GM19455 (cell line): ENCODE results near the gene GZMA.
"Not testable (repeated sequence)": the region's sequence is repeated elsewhere in the genome, so short reads cannot be mapped to it uniquely, and the experiment has no call there.

Experiments used
- ATAC-seq: cut with Tn5 transposase; IDR thresholded peaks from one replicate; pipeline ENCODE4 v1.9.1; 2021; ENCODE audit not compliant: unreplicated experiment

Gene GZMA

DNA sequence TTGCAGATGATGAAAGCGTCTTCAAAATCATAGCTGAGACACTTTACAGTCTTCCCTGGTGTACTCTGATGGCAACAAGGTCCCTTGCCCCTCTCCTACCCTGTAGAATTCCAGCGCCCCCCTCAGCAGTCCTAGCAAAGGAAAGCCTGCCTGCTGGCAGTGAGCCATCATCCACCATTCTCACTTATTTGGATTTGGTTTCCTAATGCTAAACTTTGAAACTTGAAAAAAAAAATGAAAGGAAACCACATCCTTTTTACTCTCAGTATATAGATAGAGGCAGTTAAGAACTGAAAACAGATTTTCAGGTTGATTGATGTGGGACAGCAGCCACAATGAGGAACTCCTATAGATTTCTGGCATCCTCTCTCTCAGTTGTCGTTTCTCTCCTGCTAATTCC, at the start of gene GZMA:
TSS of gene GZMA (plus strand) at position 299 of the 400 bp plus-strand sequence. CDS start at position 336, 37 bp downstream.
- ATAC-seq: no peak

DNA sequence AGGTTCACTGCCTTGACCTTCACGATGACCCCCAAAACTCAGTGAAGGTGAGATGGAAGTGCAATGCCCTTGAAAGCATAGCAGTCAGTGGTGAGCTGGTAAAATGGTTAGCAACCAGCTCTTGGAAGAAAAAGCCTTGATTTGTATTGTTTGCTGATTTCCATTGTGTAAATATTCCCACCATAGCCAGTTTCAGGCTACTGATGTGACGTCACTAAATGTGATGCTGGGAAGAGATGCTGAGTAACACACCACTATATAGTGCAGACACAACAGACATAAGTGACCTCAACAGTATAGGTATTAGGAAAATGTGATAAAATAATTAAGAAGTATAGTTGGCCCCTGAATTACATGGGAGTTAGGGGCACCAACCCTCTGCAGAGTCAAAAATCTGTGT, 47.3 kb upstream of the GZMA start:
- no peak for ATAC-seq

DNA sequence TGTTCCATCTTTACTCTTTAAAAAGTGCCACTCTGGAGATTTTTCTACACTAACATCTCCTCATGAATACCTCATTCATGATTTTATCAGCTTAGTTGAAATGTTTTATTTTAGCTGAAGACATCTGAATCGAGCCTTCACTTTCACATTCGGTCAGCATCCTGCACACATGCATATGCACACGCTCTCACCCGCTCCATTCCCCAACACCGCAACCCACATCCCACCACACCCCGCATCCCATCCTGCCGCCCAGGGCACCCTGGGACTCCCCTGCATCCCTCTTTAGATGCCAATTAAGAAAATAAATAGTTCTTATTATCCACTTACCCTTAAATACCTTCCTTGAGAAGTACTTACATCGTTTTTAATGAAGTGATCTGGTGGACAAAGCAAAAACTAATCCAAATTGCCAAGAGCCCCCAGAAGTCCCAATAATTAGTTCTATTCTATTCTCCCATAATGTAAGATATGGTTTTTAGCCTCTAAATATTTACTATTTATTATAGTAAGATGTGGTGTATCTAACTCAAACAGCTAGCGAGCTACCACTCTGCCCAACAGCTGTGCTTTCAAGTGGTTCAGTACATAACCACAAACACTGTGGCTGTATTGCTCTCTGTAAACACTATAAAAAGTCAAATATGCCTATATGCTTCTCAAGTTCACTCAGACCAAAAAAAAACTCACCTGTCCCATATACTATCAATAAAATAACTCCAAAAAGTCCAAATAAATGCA, 40.2 kb upstream of the GZMA start:
- no peak for ATAC-seq

DNA sequence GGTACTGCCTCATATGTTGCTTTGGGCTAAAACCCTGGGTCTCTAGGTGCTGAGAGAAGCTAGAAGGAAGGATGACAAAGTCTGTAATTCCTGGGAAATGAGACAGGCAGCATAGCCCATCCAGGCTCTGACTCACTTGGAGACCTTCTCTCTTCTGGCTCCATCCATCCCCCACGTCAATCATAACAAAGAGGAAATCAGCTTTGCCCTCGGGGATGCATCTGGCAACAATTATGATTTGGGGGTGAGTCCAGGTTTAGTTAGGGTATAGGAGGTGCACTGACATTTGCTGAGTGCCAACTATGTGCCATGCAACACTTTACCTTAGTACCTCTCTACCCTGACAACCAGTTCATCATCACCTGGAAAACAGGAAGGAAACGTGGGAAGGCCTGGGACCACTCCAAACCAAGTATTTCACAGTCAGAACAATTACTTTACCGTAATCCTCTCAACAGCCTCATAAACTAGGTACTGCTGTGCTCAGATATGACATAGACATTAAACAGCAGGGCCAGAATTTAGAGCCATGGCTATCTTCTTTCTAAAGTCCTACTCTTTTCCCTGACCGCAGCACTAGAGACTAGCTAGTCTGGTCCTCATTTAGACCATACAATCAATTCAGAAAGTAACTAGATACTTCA, 39.1 kb upstream of the GZMA start:
- ATAC-seq: no peak

DNA sequence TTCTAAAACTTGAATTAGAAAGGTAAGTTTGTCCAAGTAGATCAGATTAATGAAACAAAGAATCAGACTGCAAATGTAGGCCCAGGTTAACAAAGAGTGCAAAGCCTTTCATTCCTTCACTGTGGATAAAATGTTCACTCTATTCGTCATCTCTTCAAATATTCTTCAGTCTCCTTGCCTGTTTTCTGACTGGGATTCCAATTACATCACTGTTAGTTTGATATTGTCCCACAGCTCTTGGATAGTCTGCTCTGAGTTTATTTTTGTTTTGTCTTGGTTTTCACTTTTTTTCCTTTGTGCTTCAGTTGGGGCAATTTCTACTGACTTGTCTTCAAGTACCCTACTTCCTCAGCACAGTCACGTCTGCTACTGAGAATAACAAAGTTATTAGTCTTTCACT, 38.5 kb upstream of the GZMA start:
- ATAC-seq: no peak

DNA sequence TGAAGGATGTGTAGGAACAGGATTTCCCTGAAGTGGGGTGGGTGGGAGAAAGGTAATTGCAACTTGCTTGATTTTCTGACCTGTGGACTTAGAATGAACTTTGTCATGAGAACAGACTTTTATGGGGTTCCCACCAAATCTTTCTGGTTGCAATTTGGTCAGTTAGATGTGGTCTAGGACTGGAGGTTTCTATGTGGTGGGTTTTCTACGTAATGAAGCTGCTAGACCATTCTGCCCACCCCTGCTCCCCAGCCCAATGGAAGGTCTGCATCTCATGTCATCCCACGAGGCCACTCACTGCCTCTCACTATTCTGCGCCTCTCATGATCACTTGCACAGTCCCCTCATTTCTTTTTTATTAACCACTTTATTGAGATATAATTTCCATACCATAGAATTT, 37.9 kb upstream of the GZMA start:
- no peak for ATAC-seq

DNA sequence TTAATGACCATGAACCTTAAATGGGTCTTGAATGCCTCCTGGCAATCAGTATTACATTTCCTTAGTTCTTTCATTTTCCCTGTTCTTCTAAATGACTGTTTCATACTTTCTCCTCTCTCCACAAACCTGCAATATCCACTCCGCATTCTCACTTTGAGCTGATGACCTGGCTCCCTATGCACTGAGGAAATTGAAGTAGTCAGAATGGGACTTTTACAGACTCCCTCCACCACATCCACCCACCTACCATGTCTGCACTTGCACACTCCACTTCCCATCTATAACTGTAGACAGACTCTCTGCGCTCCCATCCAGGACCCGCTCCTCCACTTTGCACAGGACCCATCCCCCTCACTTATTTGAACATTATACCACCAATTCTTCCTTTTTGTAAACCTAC, 36.2 kb upstream of the GZMA start:
- no peak for ATAC-seq

DNA sequence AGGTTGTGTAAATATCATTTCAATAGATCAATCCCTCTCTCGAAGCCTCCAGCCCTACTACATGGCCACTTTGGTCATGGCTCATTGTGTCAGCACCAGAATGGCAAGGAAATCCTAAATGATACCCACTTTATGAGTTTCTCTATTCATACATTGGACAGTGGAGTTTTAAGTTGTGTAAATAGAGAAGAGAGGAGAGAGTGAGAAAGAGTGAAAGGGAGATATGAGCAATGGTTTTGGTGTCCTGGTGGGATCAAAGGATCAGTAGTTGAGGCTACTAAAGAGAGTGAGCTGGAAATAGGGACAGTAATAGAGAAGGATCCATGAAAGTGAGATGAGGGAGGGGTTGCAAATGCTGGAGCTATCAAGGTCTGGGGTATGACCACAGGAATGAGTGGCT, 31.5 kb upstream of the GZMA start:
- no peak for ATAC-seq

DNA sequence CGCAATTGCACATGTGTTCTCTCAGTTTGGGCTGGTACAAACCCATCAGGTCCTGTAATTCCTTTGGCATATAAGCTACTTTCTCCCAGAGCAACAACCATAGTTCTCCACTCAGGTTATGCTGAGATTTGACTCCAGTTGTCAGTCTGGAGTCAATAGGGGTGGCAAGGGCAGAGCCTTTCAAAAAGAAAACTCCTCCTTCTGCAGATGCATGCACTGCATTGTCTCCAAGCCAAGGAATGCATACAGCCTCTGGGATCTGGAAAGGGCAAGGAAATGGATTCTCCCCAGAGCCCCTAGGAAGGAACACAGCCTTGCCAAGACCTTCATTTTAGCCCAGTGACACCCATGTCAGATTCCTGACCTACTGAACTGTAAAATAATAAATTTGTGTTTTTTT, 31.0 kb upstream of the GZMA start:
- ATAC-seq: no peak

DNA sequence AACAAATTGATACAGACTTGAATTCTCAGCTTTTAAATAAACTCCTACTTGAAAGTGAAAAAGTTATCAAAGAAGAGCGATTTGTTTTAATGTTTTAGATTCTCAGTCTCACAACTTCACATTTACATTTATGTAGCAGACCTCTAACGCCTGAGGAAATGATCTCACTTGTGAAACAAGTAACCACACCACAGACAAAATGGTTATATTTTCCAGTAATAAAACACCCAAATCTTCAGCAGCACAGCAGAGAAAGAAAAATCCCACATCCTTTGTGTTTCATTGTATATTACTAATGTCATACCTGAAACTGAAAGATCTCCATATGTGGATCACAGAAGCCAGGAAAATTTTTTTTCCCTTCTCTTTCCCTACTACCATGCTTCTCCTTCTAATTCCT, 29.8 kb upstream of the GZMA start:
- no peak for ATAC-seq

DNA sequence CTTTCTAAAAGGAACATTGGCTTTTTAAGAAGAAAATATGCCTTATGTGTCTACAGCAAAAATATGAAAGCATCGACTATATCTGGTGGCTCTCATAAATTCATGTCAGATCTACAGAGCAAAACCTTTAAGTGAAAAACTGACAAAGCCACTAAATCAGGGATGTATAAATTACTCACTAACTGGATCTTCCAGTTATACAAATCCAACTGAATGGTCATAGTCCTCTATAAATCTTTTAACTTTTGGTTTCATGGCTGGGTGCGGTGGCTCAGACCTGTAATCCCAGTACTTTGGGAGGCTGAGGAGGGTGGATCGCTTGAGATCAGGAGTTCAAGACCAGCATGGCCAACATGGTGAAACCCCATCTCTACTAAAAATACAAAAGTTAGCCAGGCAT, 29.2 kb upstream of the GZMA start:
- ATAC-seq: no peak

DNA sequence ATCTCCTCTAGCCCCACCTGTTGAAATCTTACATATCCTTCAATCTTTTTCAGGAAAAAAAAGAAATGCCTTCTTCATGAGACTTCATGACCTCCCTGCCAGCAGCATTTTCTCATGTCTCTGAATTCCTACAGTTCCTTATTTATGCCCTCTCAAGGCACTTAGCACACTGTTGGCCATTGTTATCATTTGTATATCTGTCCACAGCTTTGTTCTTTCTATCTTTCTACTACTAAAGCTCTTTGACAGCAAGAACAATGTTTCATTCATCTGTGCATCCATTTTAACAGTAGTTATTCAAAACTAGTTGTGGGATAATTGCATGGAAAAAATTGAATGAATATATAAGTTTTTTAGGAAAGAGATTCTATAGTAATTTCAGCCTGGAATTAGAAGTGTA, 20.9 kb upstream of the GZMA start:
- no peak for ATAC-seq

DNA sequence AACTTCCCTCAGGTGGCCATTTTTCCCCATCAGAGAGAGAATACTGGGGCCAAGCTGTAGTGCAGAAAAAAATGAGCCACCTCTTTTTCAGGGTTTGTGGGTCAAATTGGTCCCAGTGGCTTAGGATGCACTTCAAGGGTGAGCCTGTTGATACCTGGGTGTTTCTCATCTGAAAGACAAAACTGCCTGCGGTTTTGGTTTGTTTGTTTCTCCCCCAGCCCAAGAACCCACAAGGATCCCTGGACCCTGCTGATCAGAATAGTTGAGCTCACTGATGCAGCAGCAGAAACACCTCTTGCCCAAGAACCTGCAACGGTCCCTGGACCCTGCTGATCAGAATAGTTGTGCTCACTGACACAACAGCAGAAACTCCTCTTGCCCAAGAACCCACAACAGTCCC, 13.1 kb upstream of the GZMA start:
- not testable (repeated sequence) for ATAC-seq

DNA sequence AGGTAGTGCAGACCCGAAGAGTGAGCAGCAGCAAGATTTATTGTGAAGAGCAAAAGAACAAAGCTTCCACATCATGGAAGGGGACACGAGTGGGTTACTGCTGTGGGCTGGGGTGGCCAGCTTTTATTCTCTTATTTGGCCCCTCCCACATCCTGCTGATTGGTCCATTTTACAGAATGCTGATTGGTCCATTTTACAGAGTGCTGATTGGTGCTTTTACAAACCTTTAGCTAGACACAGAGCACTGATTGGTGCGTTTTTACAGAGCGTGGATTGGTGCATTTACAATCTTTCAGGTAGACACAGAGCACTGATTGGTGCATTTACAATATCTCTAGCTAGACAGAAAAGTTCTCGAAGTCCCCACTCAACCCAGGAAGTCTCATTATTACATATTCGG, 11.4 kb upstream of the GZMA start:
- not testable (repeated sequence) for ATAC-seq

DNA sequence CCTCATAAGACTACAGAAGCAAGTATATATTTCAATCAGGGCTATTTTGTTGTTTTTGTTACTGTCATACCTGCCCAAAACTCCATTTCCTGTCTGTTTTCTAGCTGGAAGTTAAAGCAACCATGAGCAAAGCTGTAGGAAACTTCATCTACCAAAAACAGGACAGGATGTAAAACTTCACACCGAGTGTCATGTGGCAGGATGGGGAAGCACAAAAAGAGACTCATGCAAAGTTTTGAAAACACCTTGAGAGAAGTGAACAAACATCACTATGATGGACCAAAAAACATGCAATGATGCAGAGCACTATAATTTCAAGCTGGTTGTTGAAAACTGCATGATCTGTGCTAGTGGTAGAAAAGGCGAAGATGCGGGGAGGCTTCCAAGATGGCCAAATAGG, 6.3 kb upstream of the GZMA start:
- ATAC-seq: no peak

DNA sequence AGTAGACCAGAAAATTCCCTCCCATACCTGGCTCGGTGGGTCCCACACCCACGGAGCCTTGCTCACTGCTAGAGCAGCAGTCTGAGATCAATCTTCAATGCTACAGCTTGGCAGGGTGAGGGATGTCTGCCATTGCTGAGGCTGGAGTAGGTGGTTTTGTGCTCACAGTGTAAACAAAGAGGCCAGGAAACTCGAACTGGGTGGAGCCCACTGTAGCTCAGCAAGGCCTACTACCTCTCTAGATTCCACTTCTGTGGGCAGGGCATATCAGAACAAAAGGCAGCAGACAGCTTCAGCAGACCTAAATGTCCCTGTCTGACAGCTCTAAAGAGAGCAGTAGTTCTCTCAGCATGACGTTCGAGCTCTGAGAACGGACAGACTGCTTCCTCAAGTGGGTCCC, 5.6 kb upstream of the GZMA start:
- no peak for ATAC-seq

DNA sequence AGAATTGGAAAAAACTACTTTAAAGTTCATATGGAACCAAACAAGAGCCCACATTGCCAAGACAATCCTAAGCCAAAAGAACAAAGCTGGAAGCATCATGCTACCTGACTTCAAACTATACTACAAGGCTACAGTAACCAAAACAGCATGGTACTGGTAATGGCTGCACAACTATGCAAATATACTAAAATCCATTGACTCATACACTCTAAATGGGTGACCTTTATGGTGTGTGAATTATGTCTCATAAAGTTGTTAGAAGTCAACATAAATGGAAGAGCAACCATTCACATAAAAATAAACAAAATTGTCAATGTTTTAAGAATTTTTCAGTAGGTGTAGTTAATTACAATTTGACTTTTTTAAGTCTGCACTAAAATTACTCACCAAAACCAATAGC, 1.3 kb upstream of the GZMA start:
- not testable (repeated sequence) for ATAC-seq

DNA sequence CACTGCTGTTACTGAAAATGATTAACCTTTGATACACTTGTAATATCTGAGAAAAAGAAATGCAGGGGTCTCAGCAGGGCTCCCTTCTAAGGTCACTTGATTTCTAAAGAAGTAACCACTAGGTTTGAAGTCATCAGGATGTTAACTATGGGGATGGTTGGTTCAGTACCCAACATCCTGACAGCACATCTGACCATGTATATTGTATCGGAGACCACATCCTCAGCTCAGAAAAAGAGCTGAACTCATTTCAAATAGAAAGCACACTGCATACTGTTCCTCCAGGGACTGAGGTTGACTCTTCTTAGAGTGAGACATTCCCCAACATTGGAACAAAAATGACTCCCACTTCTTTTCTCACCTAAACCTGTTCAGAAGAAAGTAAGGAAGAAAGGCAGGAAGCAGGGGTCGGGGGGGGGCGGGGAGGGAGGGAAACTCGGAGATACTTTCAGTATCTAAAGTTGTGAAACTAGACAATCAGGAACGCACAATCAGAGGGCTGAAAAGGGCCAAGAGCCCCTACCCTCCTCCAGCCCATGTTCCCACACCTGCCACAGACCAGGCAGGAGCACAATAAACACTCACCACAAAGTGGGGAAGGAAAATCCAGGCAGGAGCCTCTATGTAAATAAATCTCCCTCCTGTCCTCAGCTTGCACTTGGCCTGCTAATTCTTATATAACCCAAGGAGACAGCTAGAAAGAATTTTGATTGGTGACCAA, 730 bp upstream of the GZMA start:
- no peak for ATAC-seq

DNA sequence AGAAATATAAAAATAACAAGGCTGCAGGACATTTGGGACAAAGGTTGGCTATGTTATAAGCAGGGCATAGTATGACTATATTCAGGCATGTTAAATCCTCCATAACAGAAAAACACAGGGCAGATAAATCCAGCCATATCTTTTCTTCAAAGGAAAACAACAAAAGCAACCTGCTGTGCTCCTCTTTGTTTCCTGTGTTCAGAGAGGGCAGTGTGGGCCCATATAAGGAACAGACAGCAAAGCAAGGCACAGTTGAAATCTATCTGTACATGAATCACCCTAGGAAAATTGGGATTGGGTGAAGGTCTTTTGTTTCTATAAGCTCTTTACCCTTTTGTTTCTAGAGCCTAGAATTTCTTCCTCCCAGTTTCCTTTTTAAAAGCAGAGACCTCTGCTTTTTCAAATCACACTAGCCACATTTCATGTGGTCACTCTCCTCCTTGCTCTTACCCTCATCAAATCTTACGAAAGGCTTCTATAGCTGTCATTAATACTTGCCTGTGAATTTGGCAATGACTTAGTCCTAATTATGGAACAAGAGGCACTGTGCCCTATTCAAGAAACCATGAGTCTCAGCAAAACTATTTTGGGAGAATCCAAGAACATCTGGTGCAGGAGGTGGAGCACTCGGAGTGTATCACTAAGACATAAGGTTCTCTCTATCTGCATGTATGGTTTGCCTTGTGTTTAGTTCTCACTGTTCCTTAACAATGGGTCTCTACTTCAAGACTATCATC, 1.8 kb downstream of the GZMA start:
- ATAC-seq: no peak

DNA sequence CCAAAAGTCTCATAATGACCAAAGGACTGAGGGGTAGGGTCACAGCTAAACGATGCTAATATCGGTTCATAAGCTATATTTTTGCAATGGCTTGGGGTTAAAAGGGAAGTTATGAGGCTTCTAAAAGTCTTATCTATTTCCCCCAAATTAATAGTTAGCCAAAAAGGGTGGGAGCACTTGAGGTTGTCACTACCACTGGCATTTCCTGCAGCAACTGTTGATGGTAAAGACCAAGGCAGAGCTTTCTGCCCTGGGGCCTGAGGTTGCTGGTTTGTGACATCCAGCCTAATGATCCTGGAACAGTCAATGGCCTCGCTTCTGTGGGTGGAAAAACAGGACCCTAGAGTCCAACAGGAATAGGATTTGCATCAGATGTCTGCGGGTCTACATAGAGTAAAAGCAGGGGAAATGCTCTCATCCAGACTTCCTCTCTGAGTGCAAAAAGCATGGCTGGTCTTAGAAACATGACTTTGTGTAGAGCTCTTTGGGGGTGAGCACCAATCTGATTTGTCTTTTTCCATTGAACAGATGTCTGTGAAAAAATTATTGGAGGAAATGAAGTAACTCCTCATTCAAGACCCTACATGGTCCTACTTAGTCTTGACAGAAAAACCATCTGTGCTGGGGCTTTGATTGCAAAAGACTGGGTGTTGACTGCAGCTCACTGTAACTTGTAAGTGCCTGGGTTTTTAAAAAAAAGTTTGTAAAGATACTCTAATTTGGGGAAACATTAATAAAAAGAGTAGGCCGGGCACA, 2.7 kb downstream of the GZMA start:
- no peak for ATAC-seq

DNA sequence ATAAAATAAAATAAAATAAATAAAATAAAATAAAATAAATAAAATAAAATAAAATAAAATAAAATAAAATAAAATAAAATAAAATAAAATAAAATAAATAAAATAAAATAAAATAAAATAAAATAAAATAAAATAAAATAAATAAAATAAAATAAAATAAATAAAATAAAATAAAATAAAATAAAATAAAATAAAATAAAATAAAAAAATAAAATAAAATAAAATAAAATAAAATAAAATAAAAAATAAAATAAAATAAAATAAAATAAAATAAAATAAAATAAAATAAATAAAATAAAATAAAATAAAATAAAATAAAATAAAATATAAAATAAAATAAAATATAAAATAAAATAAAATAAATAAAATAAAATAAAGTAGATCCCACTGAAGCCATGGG, 3.5 kb downstream of the GZMA start:
- ATAC-seq: not testable (repeated sequence)
